22Rv1 (cell line): ENCODE data around the gene PASK.

Source experiments
- H3K27ac ChIP-seq: fragments of 450-650 bp; 2 replicates; pipeline ENCODE4 v1.5.1; 2017
- CTCF ChIP-seq: fragments of 450-650 bp; IDR thresholded peaks from 2 replicates; pipeline ENCODE4 v1.5.1; 2017; ENCODE audit warnings: mild to moderate bottlenecking
- ZFX ChIP-seq: fragments of 450-650 bp; IDR thresholded peaks from 2 replicates; pipeline ENCODE4 v1.6.1; 2017; ENCODE audit warnings: antibody characterized with exemption, borderline replicate concordance

The PASK gene

GRCh38 chr2:241187101-241187917 lies 38.0 kb upstream of the PASK start:
- TF ChIP-seq ZFX (no peak), CTCF (no peak)
- H3K27ac ChIP-seq, result peak overlapping the region; percentile 10; the same call in 1 of the 2 replicates

DNA sequence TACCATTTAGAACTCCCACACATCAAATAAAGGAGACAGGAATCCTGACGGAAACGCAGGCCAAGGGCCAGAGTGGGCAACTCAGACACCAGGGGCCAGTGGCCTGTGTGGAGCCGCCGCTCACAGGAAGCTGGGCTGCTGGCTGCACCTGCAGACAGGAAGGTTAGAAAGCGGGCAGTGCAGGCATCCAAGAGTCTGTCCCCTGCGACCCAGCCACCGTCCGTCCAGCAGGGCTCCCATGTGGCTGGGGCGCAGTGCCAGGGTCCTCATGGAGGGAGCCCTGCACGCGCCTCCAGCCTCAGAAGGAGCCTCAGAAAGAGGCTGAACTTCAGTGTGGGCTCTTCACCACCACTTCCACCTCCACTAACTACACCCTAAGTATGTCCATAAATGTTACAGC lies 36.7 kb upstream of the PASK start:
- TF ChIP-seq CTCF (no peak), ZFX (no peak)

GRCh38 chr2:241184901-241185300 lies 35.6 kb upstream of the PASK start:
- no peak overlapping the region for H3K27ac ChIP-seq
- no peak for TF ChIP-seq CTCF

More for the DNA sequence above, 36.7 kb upstream of the PASK start:
- peak overlapping the region; percentile 10; the same call in 1 of the 2 replicates for H3K27ac ChIP-seq

- no peak overlapping the region for H3K27ac ChIP-seq
- TF ChIP-seq ZFX (no peak), CTCF (no peak)
These were observed 33.9 kb upstream of the PASK start for GRCh38 chr2:241183221-241183620.

DNA sequence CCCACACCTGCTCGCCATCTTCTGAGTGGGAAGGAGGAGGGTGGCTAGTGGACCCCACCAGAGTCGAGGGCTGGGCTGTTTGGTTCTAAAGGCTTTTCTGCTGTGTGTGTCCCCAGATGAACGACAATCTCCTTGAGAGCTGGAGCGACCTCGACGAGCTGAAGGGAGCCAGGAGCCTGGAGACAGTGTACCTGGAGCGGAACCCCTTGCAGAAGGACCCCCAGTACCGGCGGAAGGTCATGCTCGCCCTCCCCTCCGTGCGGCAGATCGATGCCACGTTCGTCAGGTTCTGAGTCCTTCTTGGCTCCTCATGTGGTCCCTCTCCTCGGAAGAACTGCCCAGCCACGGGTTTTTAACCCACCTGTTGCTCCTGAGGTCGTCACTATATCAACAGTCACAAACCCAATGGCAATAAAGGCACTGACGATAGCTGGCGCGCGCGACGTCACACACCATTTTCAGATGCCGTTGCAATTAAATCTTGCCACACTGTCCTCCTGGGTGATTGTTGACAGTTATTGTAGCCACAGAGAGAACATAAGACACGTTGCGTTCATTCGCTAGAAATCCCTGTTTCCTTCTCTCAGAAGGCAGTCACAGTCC lies 33.4 kb upstream of the PASK start:
- no peak overlapping the region for H3K27ac ChIP-seq
- TF ChIP-seq ZFX, result no peak
- TF ChIP-seq CTCF, result no peak

DNA sequence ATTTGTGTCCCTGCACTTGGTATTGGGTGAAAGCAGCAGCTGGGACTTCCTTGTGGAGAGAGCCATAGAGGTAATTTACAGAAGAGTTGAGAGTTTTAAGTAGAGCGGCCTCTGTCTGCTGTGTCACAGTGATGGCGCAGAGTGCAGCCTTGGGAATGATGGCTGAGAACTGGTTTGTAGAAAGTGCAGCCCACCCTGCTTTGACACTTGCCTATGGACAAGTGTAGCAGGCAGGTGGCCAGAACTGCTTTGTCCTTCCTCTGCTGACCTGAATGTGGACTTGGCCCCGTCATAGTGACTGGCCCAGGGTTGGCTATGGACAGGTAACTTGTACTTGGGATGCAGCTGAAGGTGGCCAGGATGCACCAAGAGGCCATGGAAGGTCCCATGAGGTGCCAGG lies 32.9 kb upstream of the PASK start:
- TF ChIP-seq CTCF, result no peak
- no peak for TF ChIP-seq ZFX
- H3K27ac ChIP-seq, result no peak overlapping the region

DNA sequence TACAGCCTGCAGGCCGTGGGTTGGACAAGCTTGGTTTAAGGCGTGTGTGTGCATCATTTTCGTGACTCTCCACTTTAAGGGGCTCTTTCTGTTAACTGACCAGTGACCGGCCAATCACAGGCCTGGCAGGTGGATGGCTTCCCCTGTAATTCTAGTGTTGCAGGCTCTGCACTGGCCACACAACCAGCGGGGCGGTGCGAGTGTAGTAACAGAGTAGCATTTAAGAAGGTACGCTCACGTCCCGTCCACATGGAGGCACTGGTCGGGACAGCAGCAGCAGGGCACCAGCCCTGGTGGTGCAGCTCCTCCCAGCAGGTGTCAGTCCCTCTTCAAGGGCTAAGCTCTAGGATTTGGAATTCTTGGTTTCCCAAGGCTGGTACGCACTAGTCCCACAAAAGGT lies 31.2 kb upstream of the PASK start:
- H3K27ac ChIP-seq, result no peak overlapping the region
- TF ChIP-seq CTCF, result no peak
- no peak for TF ChIP-seq ZFX
